HepG2 (cell line): Measurements from ENCODE around the gene NDST1. TPM values are rescaled to one million over a fixed set of nuclear protein-coding genes. Genes with fewer than 3 reads are reported as not detected.

Source experiments
- ATAC-seq: fragments of 200-7000 bp; cut with Tn5 transposase; 3 replicates; pipeline ENCODE4 v1.9.1; 2020; ENCODE audit warnings: mild to moderate bottlenecking, moderate library complexity
- BruUV-seq: library from RNA; stranded (reverse); fragments of 400-500 nt; replicated peaks from 2 replicates; lab custom pipeline; 2021; lab: Mats Ljungman, UMichigan
- CTCF ChIA-PET: fragments of 300-600 bp; formaldehyde crosslinking; extraction: SDS; loops from one replicate; lab custom pipeline; 2021; ENCODE audit warnings: low total read pairs, inconsistent platforms, low intra/inter-chr PET ratio; lab: Yijun Ruan, JAX
- POLR2A ChIA-PET: fragments of 350-600 bp; sonication (Branson Sonifier 250); formaldehyde crosslinking; loops from one replicate; lab custom pipeline; 2020; ENCODE audit warnings: antibody characterized with exemption, inconsistent platforms; lab: Yijun Ruan, JAX
- DNase-seq: peaks from one replicate; pipeline ENCODE4 v3.0.0-alpha.2; 2015; ENCODE audit warnings: low spot score
- FAIRE-seq: peaks from 3 replicates; lab custom pipeline; 2011; peaks lifted over from hg19 to GRCh38; lab: Jason Lieb, UNC
- H2AFZ ChIP-seq: one replicate; pipeline ENCODE4 v1.6.1; 2011; ENCODE audit warnings: low read length, inconsistent platforms
- H3K27ac ChIP-seq: fragments of 300-600 bp; 3 replicates; pipeline ENCODE4 v1.8.0; 2011; ENCODE audit warnings: mixed run types, mild to moderate bottlenecking, mixed read lengths, low read length, inconsistent platforms; ENCODE audit not compliant: insufficient read depth; ENCODE audit errors: extremely low read length
- H3K27me3 ChIP-seq, 2 experiments: fragments of 200-600 bp in 1 of 2; 2 replicates in 1 of 2; 3 replicates in 1 of 2; pipeline versions ENCODE4 v1.6.0 to v1.8.0; 2011; ENCODE audit warnings: low read length in 2 of 2, mild to moderate bottlenecking in 2 of 2, moderate library complexity in 2 of 2, inconsistent platforms in 1 of 2; ENCODE audit not compliant: insufficient read depth in 2 of 2, control insufficient read depth in 1 of 2
- H3K36me3 ChIP-seq, 2 experiments: fragments of 200-600 bp in 1 of 2; replicated peaks in 1 of 2; 2 replicates in 1 of 2; 3 replicates in 1 of 2; pipeline versions ENCODE4 v1.5.1 to v1.8.0; 2011; ENCODE audit warnings: low read length in 2 of 2, inconsistent platforms in 1 of 2; ENCODE audit not compliant: insufficient read depth in 2 of 2, control insufficient read depth in 1 of 2
- H3K4me1 ChIP-seq: 2 replicates; pipeline ENCODE4 v1.5.1; 2012; ENCODE audit warnings: low read length, inconsistent platforms; ENCODE audit not compliant: insufficient read depth
- H3K4me2 ChIP-seq: 2 replicates; pipeline ENCODE4 v1.6.0; 2011; ENCODE audit warnings: low read depth, low read length, inconsistent platforms
- H3K4me3 ChIP-seq, 3 experiments: fragments of 200-600 bp in 1 of 3; sonication (generic), shearing (Covaris generic) in 1 of 3; replicated peaks in 1 of 3; 2 replicates each; pipeline ENCODE4 v1.5.1; 2011 to 2016; ENCODE audit warnings: low read length in 3 of 3, inconsistent platforms in 2 of 3, low read depth in 2 of 3, mild to moderate bottlenecking in 2 of 3, control low read depth in 1 of 3, mixed read lengths in 1 of 3; ENCODE audit not compliant: insufficient read depth in 1 of 3
- H3K79me2 ChIP-seq: one replicate; pipeline ENCODE4 v1.6.1; 2011; ENCODE audit warnings: low read length, inconsistent platforms; ENCODE audit not compliant: insufficient read depth
- H3K9ac ChIP-seq: 2 replicates; pipeline ENCODE4 v1.6.0; 2011; ENCODE audit warnings: mild to moderate bottlenecking, low read depth, low read length, inconsistent platforms; ENCODE audit not compliant: insufficient read depth
- H3K9me3 ChIP-seq: 2 replicates; pipeline ENCODE4 v1.5.1; 2012; ENCODE audit warnings: mild to moderate bottlenecking, low read length
- H4K20me1 ChIP-seq: 2 replicates; pipeline ENCODE4 v1.6.0; 2011; ENCODE audit warnings: inconsistent platforms, mild to moderate bottlenecking, low read length, moderate library complexity; ENCODE audit not compliant: insufficient read depth
- DDIT3 ChIP-seq: sonication (generic); formaldehyde crosslinking; IDR thresholded peaks from 2 replicates; pipeline ENCODE4 v1.4.0; 2020; ENCODE audit warnings: mild to moderate bottlenecking, missing genetic modification reagents
- MTA1 ChIP-seq: sonication (generic); formaldehyde crosslinking; IDR thresholded peaks from 2 replicates; pipeline ENCODE4 v1.4.0; 2020; ENCODE audit warnings: missing genetic modification reagents, mild to moderate bottlenecking, borderline replicate concordance
- SALL2 ChIP-seq: sonication (generic); formaldehyde crosslinking; IDR thresholded peaks from 2 replicates; pipeline ENCODE4 v1.8.1; 2023; ENCODE audit warnings: mild to moderate bottlenecking, missing genetic modification reagents, inconsistent platforms
- ZFP62 ChIP-seq: sonication (generic); formaldehyde crosslinking; IDR thresholded peaks from 2 replicates; pipeline ENCODE4 v1.4.0; 2020; ENCODE audit warnings: missing genetic modification reagents
- ZNF768 ChIP-seq: sonication (generic); formaldehyde crosslinking; IDR thresholded peaks from 2 replicates; pipeline ENCODE4 v1.4.0; 2020; ENCODE audit warnings: missing genetic modification reagents
- WGBS: methylation state at CpG from one replicate; pipeline ENCODE4 v1.1.6; 2017; ENCODE audit warnings: low lambda C conversion rate; 5-methylcytosine and 5-hydroxymethylcytosine counted together
- in situ Hi-C: cut with HindIII; loops from 2 replicates; pipeline ENCODE4 v1.10.0; 2017; ENCODE audit warnings: low pct_unique_long_range_greater_than_20kb; ENCODE audit not compliant: extremely low pct_ligation_motif_present
- intact Hi-C: fragments of 100-400 bp; cut with micrococcal nuclease; formaldehyde crosslinking; loops from one replicate; pipeline ENCODE4 v1.10.0; 2022; ENCODE audit not compliant: unreplicated experiment
- polyA plus RNA-seq, 8 experiments: library from polyadenylated mRNA; depleted of rRNA in 3 of 8; stranded (reverse) in 7 of 8; unstranded in 1 of 8; fragments of >200 nt; fragmentation: Illumina TruSeq in 4 of 8; extraction: Trizol in 4 of 8; gene quantifications; 2 replicates each; pipeline versions ENCODE4 v1.2.1 to v1.2.3, GENCODE V29; 2011 to 2016; ENCODE audit warnings: low read depth in 4 of 8, missing spikeins in 1 of 8, mixed read lengths in 1 of 8; ENCODE audit not compliant: insufficient read depth in 1 of 8
- total RNA-seq, 5 experiments: library from RNA; depleted of rRNA; stranded (reverse); fragments of >200 nt; fragmentation: Illumina TruSeq; extraction: Trizol; gene quantifications; 2 replicates each; pipeline ENCODE4 v1.2.3, GENCODE V29; 2016; ENCODE audit warnings: low read depth in 1 of 5
- TF ChIP-seq, protein P1 (sequence below): IDR thresholded peaks from 2 replicates; pipeline ENCODE4 v1.6.1; 2018; ENCODE audit warnings: missing genetic modification reagents

Gene NDST1
- total and polyA plus RNA-seq, 2 of the 13 experiments (the other 11 are each of a cell fraction or from before 2014, with no cell fraction given) = 23.8 to 26.2 TPM

GRCh38 chr5:150603052-150603451 lies 95.1 kb downstream of the NDST1 start:
- H3K79me2 ChIP-seq = no peaks in the 10 kb centered on the region
- no peak overlapping the region for H2AFZ ChIP-seq
- H3K27ac ChIP-seq = no peak overlapping the region
- H3K9ac ChIP-seq = no peak overlapping the region
- H4K20me1 ChIP-seq = no peaks in the 10 kb centered on the region
- no peaks in the 10 kb centered on the region for H3K9me3 ChIP-seq
- ChIA-PET CTCF (no interaction called here), POLR2A (no interaction called here)
- H3K4me1 ChIP-seq = peaks cover 18% of the 10 kb centered on the region
- no peak for ATAC-seq
- in situ Hi-C loops (no loop called here), intact Hi-C loops (no loop called here)
- no peak overlapping the region for H3K4me2 ChIP-seq
- H3K27me3 ChIP-seq = peaks cover 4 to 24% of the 10 kb centered on the region in 2 experiments; a peak in 4 of 5 replicates
- no peak overlapping the region for H3K4me3 ChIP-seq
- no peaks in the 10 kb centered on the region for H3K36me3 ChIP-seq
- WGBS = 5% methylated on average over 3 of the region's 4 CpGs
- no peak for DNase-seq
- no peak for FAIRE-seq
- BruUV-seq = no TSS peak
- TF ChIP-seq SALL2 (CRISPR knock-in tag) = no peak
- no peak for TF ChIP-seq ZFP62 (CRISPR knock-in tag)
- no peak for TF ChIP-seq MTA1 (CRISPR knock-in tag)
- no peak for TF ChIP-seq DDIT3

DNA sequence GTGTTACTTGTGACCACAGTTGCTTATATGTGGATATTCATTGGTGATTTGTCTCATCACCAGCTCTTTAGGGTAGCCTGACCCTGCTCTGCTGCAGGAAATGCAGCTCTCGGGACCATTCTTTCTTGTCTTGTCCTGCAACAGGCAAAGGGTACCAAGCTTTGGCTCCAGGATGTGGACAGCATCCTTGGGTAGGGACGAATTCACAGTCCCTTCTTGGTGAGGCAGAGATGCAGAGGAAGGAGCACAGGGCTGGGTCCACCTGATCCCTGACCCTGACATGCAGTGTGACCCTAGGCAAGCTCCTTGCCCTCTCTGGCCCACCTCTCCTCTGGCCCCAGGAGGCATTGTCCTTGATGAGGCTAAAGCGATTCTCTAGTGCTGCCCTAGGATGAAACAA lies 95.6 kb downstream of the NDST1 start:
- Histone ChIP-seq H3K9ac (no peak overlapping the region), H3K9me3 (no peaks in the 10 kb centered on the region), H3K4me2 (no peak overlapping the region), H3K4me3 (no peak overlapping the region), H3K79me2 (no peaks in the 10 kb centered on the region), H2AFZ (no peak overlapping the region), H3K27me3 (peaks cover 4 to 19% of the 10 kb centered on the region in 2 experiments; a peak in 3 of 5 replicates), H3K27ac (no peak overlapping the region), H3K4me1 (peaks cover 18% of the 10 kb centered on the region), H3K36me3 (no peaks in the 10 kb centered on the region), H4K20me1 (no peaks in the 10 kb centered on the region)
- in situ Hi-C loops = no loop called here
- ChIA-PET CTCF (no interaction called here), POLR2A (no interaction called here)
- BruUV-seq = no TSS peak
- ATAC-seq = no peak
- no peak for FAIRE-seq
- TF ChIP-seq, protein P1, sequence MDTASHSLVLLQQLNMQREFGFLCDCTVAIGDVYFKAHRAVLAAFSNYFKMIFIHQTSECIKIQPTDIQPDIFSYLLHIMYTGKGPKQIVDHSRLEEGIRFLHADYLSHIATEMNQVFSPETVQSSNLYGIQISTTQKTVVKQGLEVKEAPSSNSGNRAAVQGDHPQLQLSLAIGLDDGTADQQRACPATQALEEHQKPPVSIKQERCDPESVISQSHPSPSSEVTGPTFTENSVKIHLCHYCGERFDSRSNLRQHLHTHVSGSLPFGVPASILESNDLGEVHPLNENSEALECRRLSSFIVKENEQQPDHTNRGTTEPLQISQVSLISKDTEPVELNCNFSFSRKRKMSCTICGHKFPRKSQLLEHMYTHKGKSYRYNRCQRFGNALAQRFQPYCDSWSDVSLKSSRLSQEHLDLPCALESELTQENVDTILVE = no peak
- TF ChIP-seq ZNF768 (CRISPR knock-in tag) = 0 out of 2 replicates have a peak, but pooled peaks have one; percentile 31
- 20% methylated on average over 1 of the region's 3 CpGs for WGBS
- intact Hi-C loops = no loop called here
- no peak for DNase-seq
